Naive thymus-derived CD4-positive, alpha-beta T cell (primary cell): ENCODE results near the gene GKN2. TPM values are rescaled to one million over a fixed set of nuclear protein-coding genes. Genes with fewer than 3 reads are reported as not detected.
"Not testable (repeated sequence)": the region's sequence is repeated elsewhere in the genome, so short reads cannot be mapped to it uniquely, and the experiment has no call there.

Experiments
- ATAC-seq: fragments of 150-1000 bp; cut with Tn5 transposase; 2 replicates; pipeline ENCODE4 v1.10.0; 2021; ENCODE audit warnings: mild to moderate bottlenecking, moderate library complexity
- CTCF ChIA-PET: fragments of 350-600 bp; sonication (Branson Sonifier 250); formaldehyde crosslinking; loops from one replicate; lab custom pipeline; 2021; ENCODE audit warnings: antibody characterized with exemption; lab: Charles Lee
- POLR2A ChIA-PET: fragments of 350-600 bp; sonication (Branson Sonifier 250); formaldehyde crosslinking; loops from one replicate; lab custom pipeline; 2021; ENCODE audit warnings: antibody characterized with exemption, inconsistent platforms; lab: Charles Lee
- DNase-seq, 9 donors: peaks; one replicate each; pipeline versions ENCODE4 v3.0.0 to v3.0.0-alpha.2; 2020 to 2022; ENCODE audit warnings: mixed read lengths in 1 of 9
- H3K27ac ChIP-seq: one replicate; pipeline ENCODE4 v1.7.0; 2013; ENCODE audit warnings: mild to moderate bottlenecking, low read depth, low read length, moderate library complexity
- H3K27me3 ChIP-seq, 2 donors: one replicate each; pipeline ENCODE4 v1.7.0; 2013; ENCODE audit warnings: low read length in 2 of 2, mild to moderate bottlenecking in 2 of 2, moderate library complexity in 2 of 2; ENCODE audit not compliant: control insufficient read depth in 2 of 2, insufficient read depth in 2 of 2
- H3K36me3 ChIP-seq, 3 experiments: 1 replicate in 2 of 3; 2 replicates in 1 of 3; pipeline ENCODE4 v1.7.0; 2013; ENCODE audit warnings: low read length in 3 of 3, mild to moderate bottlenecking in 3 of 3, moderate library complexity in 1 of 3; ENCODE audit not compliant: insufficient read depth in 3 of 3, control insufficient read depth in 2 of 3
- H3K4me1 ChIP-seq, 2 donors: one replicate each; pipeline ENCODE4 v1.7.0; 2013; ENCODE audit warnings: low read length in 2 of 2, mild to moderate bottlenecking in 2 of 2, moderate library complexity in 1 of 2; ENCODE audit not compliant: control insufficient read depth in 2 of 2, insufficient read depth in 2 of 2
- H3K4me3 ChIP-seq: 2 replicates; pipeline ENCODE4 v1.7.0; 2013; ENCODE audit warnings: mild to moderate bottlenecking, low read length
- H3K9me3 ChIP-seq, 3 experiments: 1 replicate in 2 of 3; 2 replicates in 1 of 3; pipeline ENCODE4 v1.7.0; 2013; ENCODE audit warnings: low read length in 3 of 3; ENCODE audit not compliant: control insufficient read depth in 2 of 3
- H3K27ac Mint-ChIP-seq, 9 donors: one replicate each; pipeline ENCODE4 v1.8.0; 2020 to 2022; ENCODE audit warnings: mixed read lengths in 9 of 9, mild to moderate bottlenecking in 8 of 9, moderate library complexity in 5 of 9, inconsistent platforms in 2 of 9
- H3K27me3 Mint-ChIP-seq, 5 donors: one replicate each; pipeline ENCODE4 v1.8.0; 2021 to 2022; ENCODE audit warnings: mixed read lengths in 5 of 5, mild to moderate bottlenecking in 1 of 5
- H3K36me3 Mint-ChIP-seq, 5 donors: one replicate each; pipeline ENCODE4 v1.8.0; 2020 to 2022; ENCODE audit warnings: mixed read lengths in 5 of 5, mild to moderate bottlenecking in 3 of 5, inconsistent platforms in 1 of 5
- H3K4me1 Mint-ChIP-seq, 7 donors: one replicate each; pipeline ENCODE4 v1.8.0; 2020 to 2022; ENCODE audit warnings: mixed read lengths in 7 of 7, mild to moderate bottlenecking in 3 of 7, inconsistent platforms in 1 of 7
- H3K4me3 Mint-ChIP-seq, 10 donors: one replicate each; pipeline ENCODE4 v1.8.0; 2020 to 2022; ENCODE audit warnings: mild to moderate bottlenecking in 10 of 10, mixed read lengths in 10 of 10, moderate library complexity in 6 of 10, inconsistent platforms in 2 of 10
- H3K9me3 Mint-ChIP-seq, 11 donors: one replicate each; pipeline ENCODE4 v1.8.0; 2020 to 2022; ENCODE audit warnings: mixed read lengths in 11 of 11, mild to moderate bottlenecking in 4 of 11, inconsistent platforms in 1 of 11, moderate library complexity in 1 of 11
- intact Hi-C, 2 donors: fragments of 100-400 bp; cut with micrococcal nuclease; formaldehyde crosslinking; loops; one replicate each; pipeline ENCODE4 v1.15.1; 2023
- polyA plus RNA-seq, 2 donors: library from polyadenylated mRNA; unstranded; fragments of 300-500 nt; fragmentation: Illumina TruSeq; gene quantifications; one replicate each; pipeline ENCODE4 v1.2.3, GENCODE V29; 2021
- total RNA-seq, 6 experiments: library from RNA in 5 of 6; stranded (reverse) in 5 of 6; gene quantifications; 1 replicate in 5 of 6; 2 replicates in 1 of 6; pipeline ENCODE4 v1.2.3 and lab custom pipeline; 2021 to 2026

Gene GKN2
- total and polyA plus RNA-seq, 7 experiments from 2014 or later: not detected

DNA sequence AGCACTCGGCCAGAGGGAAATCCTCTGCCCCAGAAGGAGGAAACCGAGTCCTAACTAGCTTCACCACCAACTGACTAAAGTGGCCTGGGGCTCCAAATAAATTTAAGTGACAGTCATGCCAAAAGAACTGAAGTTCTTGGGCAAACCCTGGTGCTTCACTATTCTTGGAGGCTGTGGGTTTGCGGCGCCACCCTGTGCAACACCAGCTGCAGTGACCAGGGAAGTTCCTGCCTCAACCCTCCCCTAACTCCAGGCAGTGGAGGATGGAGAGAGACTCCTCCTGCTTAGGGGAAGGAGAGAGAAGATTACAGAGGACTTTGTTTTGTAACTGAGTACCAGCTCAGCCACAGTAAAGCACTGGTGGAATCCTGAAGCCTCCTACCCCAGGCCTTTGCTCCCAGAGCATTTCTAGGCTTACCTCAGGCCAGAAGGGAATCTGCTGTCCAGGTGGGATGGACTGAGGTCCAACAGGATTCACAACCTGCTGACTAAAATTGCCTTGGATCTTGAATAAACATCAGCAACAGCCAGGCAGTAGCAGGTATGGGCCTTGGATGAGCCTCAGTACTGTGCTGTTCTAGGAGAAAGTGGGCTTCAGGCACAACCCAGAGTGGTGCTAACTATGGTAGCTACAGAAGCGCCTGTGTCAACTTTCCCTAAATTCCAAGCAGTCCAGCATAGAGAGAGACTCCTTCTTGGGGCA, 52.0 kb downstream of the GKN2 start:
- ChIA-PET CTCF (interaction anchor here (1.0 kb wide), 1 partner anchor 192 kb away, joined by 3 read pairs; no protein-coding TSS in a partner anchor), POLR2A (no interaction called here)
- H3K9me3 ChIP-seq: no peaks in the 10 kb centered on the region
- H3K4me3 Mint-ChIP-seq: no peak overlapping the region
- no peak for DNase-seq
- H3K27ac ChIP-seq: no peak overlapping the region
- no peaks in the 10 kb centered on the region for H3K27me3 ChIP-seq
- peaks cover 0 to 33% (median 8%) of the 10 kb centered on the region in 11 donors for H3K9me3 Mint-ChIP-seq
- H3K4me1 ChIP-seq: no peaks in the 10 kb centered on the region
- peaks cover 0 to 11% (median 0%) of the 10 kb centered on the region in 5 donors for H3K27me3 Mint-ChIP-seq
- no peak overlapping the region for H3K27ac Mint-ChIP-seq
- no peak for ATAC-seq
- H3K4me3 ChIP-seq: no peak overlapping the region
- peaks cover 0 to 31% (median 6%) of the 10 kb centered on the region in 5 donors for H3K36me3 Mint-ChIP-seq
- H3K36me3 ChIP-seq: no peaks in the 10 kb centered on the region
- intact Hi-C loops: no loop called here
- peaks cover 0 to 4% (median 0%) of the 10 kb centered on the region in 7 donors for H3K4me1 Mint-ChIP-seq

DNA sequence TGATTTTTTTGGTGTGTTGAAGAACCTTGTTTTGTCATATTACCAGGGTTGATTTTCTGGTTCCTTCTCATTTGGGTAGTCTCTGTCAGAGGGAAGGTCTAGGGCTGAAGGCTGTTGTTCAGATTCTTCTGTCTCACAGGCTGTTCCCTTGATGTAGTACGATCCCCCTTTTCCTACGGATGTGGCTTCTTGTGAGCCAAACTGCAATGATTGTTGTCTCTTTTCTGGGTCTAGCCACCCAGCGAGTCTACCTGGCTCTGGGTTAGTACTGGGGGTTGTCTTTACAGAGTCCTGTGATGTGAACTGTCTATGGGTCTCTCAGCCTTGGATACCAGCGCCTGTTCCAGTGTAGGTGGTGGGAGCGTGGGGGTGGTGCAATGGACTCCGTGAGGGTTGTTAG, 56.7 kb downstream of the GKN2 start:
- H3K27ac Mint-ChIP-seq, H3K4me3 Mint-ChIP-seq, H3K4me3 ChIP-seq, H3K4me1 Mint-ChIP-seq, H3K27ac ChIP-seq, H3K27me3 ChIP-seq, intact Hi-C loops, H3K36me3 ChIP-seq, H3K4me1 ChIP-seq, CTCF ChIA-PET, DNase-seq, H3K9me3 ChIP-seq, ATAC-seq: not testable (repeated sequence)
- POLR2A ChIA-PET: interaction anchor here (0.6 kb wide), 1 partner anchor 157 kb away, joined by 3 read pairs; no protein-coding TSS in a partner anchor
- peaks cover 0 to 14% (median 0%) of the 10 kb centered on the region in 5 donors for H3K36me3 Mint-ChIP-seq
- peaks cover 0 to 26% (median 0%) of the 10 kb centered on the region in 5 donors for H3K27me3 Mint-ChIP-seq
- H3K9me3 Mint-ChIP-seq: peaks cover 0 to 11% (median 0%) of the 10 kb centered on the region in 11 donors

Other genes with a start within 250 kb of the GKN2 start
- gene ARHGAP25, start 218.1 kb downstream of the GKN2 start, total RNA-seq: 100 to 1,000 TPM in 4 of 5 experiments, 10 to 100 TPM in 1; 68.2 to 139 (median 116) TPM
- gene ARHGAP25, start 218.1 kb downstream of the GKN2 start, polyA plus RNA-seq: 100 to 1,000 TPM in 1 of 2 donors, 10 to 100 TPM in 1; 63.3 to 134 TPM
- not detected for gene BMP10, start 81.5 kb downstream of the GKN2 start, total RNA-seq
- not detected for gene BMP10, start 81.5 kb downstream of the GKN2 start, polyA plus RNA-seq
- gene GKN1, start 21.7 kb upstream of the GKN2 start, total RNA-seq: not detected
- not detected for gene GKN1, start 21.7 kb upstream of the GKN2 start, polyA plus RNA-seq
- gene ANTXR1, start 60.3 kb upstream of the GKN2 start, total RNA-seq: not detected
- gene ANTXR1, start 60.3 kb upstream of the GKN2 start, polyA plus RNA-seq: under 1 TPM in 1 of 2 donors, not detected in 1; 0.18 TPM